Liver (tissue), 9 donors: ENCODE measurements around the gene SLC22A3. TPM values are rescaled to one million over a fixed set of nuclear protein-coding genes. Genes with fewer than 3 reads are reported as not detected.

ENCODE experiments used
- DNase-seq: peaks from one replicate; pipeline ENCODE4 v3.0.0-alpha.2; 2017; ENCODE audit warnings: low spot score
- H3K27ac ChIP-seq, 2 donors: one replicate each; pipeline ENCODE4 v1.7.0; 2013; ENCODE audit warnings: inconsistent platforms in 2 of 2, low read length in 2 of 2, control low read depth in 1 of 2, low read depth in 1 of 2, mild to moderate bottlenecking in 1 of 2
- H3K27me3 ChIP-seq, 4 donors: one replicate each; pipeline versions ENCODE4 v1.6.1 to v1.7.0; 2013; ENCODE audit warnings: low read length in 3 of 4, inconsistent platforms in 1 of 4, mild to moderate bottlenecking in 1 of 4, moderate library complexity in 1 of 4; ENCODE audit not compliant: control insufficient read depth in 4 of 4, insufficient read depth in 4 of 4
- H3K36me3 ChIP-seq, 4 donors: one replicate each; pipeline versions ENCODE4 v1.6.1 to v1.7.0; 2013; ENCODE audit warnings: low read length in 3 of 4, mild to moderate bottlenecking in 3 of 4, low read depth in 1 of 4, moderate library complexity in 1 of 4; ENCODE audit not compliant: control insufficient read depth in 4 of 4, insufficient read depth in 3 of 4
- H3K4me1 ChIP-seq, 4 donors: one replicate each; pipeline versions ENCODE4 v1.6.1 to v1.7.0; 2013; ENCODE audit warnings: low read length in 3 of 4, mild to moderate bottlenecking in 3 of 4, moderate library complexity in 1 of 4; ENCODE audit not compliant: control insufficient read depth in 4 of 4, insufficient read depth in 4 of 4
- H3K4me3 ChIP-seq, 3 donors: one replicate each; pipeline versions ENCODE4 v1.6.1 to v1.7.0; 2013; ENCODE audit warnings: low read length in 3 of 3, control low read depth in 1 of 3, low read depth in 1 of 3, mild to moderate bottlenecking in 1 of 3
- H3K9ac ChIP-seq, 2 donors: one replicate each; pipeline ENCODE4 v1.7.0; 2013; ENCODE audit warnings: low read length in 2 of 2, mild to moderate bottlenecking in 2 of 2, moderate library complexity in 2 of 2, control low read depth in 1 of 2, low read depth in 1 of 2
- H3K9me3 ChIP-seq, 4 donors: one replicate each; pipeline versions ENCODE4 v1.6.1 to v1.7.0; 2013; ENCODE audit warnings: low read length in 3 of 4; ENCODE audit not compliant: control insufficient read depth in 4 of 4
- ATF3 ChIP-seq: IDR thresholded peaks from 2 replicates; pipeline ENCODE4 v1.6.1; 2016; ENCODE audit warnings: antibody characterized with exemption
- CTCF ChIP-seq: fragments of 150-350 bp; IDR thresholded peaks from 2 replicates; pipeline ENCODE4 v1.5.1; 2017; ENCODE audit warnings: improper control_type of control experiment, low read depth, low read length; ENCODE audit not compliant: missing input control
- EGR1 ChIP-seq, 2 donors: IDR thresholded peaks; 2 replicates each; pipeline ENCODE4 v1.6.1; 2016 to 2018; ENCODE audit warnings: antibody characterized with exemption in 2 of 2, low read depth in 2 of 2
- FOXA1 ChIP-seq: IDR thresholded peaks from 2 replicates; pipeline ENCODE4 v1.6.1; 2016; ENCODE audit warnings: antibody characterized with exemption
- FOXA2 ChIP-seq: IDR thresholded peaks from 2 replicates; pipeline ENCODE4 v1.6.1; 2016; ENCODE audit warnings: antibody characterized with exemption
- GABPA ChIP-seq, 2 donors: IDR thresholded peaks in 1 of 2; conservative IDR thresholded peaks in 1 of 2; 2 replicates each; pipeline ENCODE4 v1.6.1; 2016; ENCODE audit warnings: antibody characterized with exemption in 2 of 2, mild to moderate bottlenecking in 1 of 2, moderate library complexity in 1 of 2
- HNF4A ChIP-seq, 2 donors: conservative IDR thresholded peaks; 2 replicates each; pipeline ENCODE4 v1.6.1; 2016; ENCODE audit warnings: antibody characterized with exemption in 2 of 2, mild to moderate bottlenecking in 2 of 2
- HNF4G ChIP-seq: IDR thresholded peaks from 2 replicates; pipeline ENCODE4 v1.6.1; 2016; ENCODE audit warnings: antibody characterized with exemption
- JUND ChIP-seq, 2 donors: IDR thresholded peaks; 2 replicates each; pipeline ENCODE4 v1.6.1; 2016; ENCODE audit warnings: antibody characterized with exemption in 2 of 2
- MAX ChIP-seq: IDR thresholded peaks from 2 replicates; pipeline ENCODE4 v1.6.1; 2016; ENCODE audit warnings: antibody characterized with exemption
- NR2F2 ChIP-seq: IDR thresholded peaks from 2 replicates; pipeline ENCODE4 v1.6.1; 2016; ENCODE audit warnings: antibody characterized with exemption
- RAD21 ChIP-seq, 2 donors: IDR thresholded peaks; 2 replicates each; pipeline ENCODE4 v1.6.1; 2016; ENCODE audit warnings: antibody characterized with exemption in 2 of 2, mild to moderate bottlenecking in 2 of 2
- REST ChIP-seq: IDR thresholded peaks from 2 replicates; pipeline ENCODE4 v1.6.1; 2016; ENCODE audit warnings: antibody characterized with exemption, mild to moderate bottlenecking
- RXRA ChIP-seq, 2 donors: IDR thresholded peaks; 2 replicates each; pipeline ENCODE4 v1.6.1; 2017 to 2018; ENCODE audit warnings: antibody characterized with exemption in 2 of 2, mild to moderate bottlenecking in 1 of 2
- SP1 ChIP-seq: IDR thresholded peaks from 2 replicates; pipeline ENCODE4 v1.6.1; 2018; ENCODE audit warnings: antibody characterized with exemption, mild to moderate bottlenecking
- TAF1 ChIP-seq: conservative IDR thresholded peaks from 2 replicates; pipeline ENCODE4 v1.6.1; 2016; ENCODE audit warnings: antibody characterized with exemption, mild to moderate bottlenecking
- YY1 ChIP-seq: IDR thresholded peaks from 2 replicates; pipeline ENCODE4 v1.6.1; 2016; ENCODE audit warnings: antibody characterized with exemption, mild to moderate bottlenecking
- ZBTB33 ChIP-seq: IDR thresholded peaks from 2 replicates; pipeline ENCODE4 v1.6.1; 2016; ENCODE audit warnings: antibody characterized with exemption
- WGBS: extraction: QIAGEN DNeasy Blood & Tissue Kit; methylation state at CpG from one replicate; pipeline ENCODE4 v1.1.7; 2013; 5-methylcytosine and 5-hydroxymethylcytosine counted together
- polyA plus RNA-seq, 2 donors: library from polyadenylated mRNA; stranded (reverse) in 1 of 2; unstranded in 1 of 2; fragments of 200-250 nt in 1 of 2; fragments of >200 nt in 1 of 2; fragmentation: Nextera tagmentation in 1 of 2; extraction: Ambion mirVana in 1 of 2; gene quantifications; one replicate each; pipeline versions ENCODE4 v1.2.1 to v1.2.3, GENCODE V29; 2013 to 2015
- total RNA-seq, 2 donors: library from RNA; depleted of rRNA; stranded (reverse); fragments of >200 nt; gene quantifications; one replicate each; pipeline ENCODE4 v1.2.3, GENCODE V29; 2014
- donor health status: healthy.
- donor health status: healthy.
- donor health status: healthy.
- donor health status: healthy.
- donor health status: healthy.

SLC22A3 gene
- total and polyA plus RNA-seq, 4 donors = 7.6 to 40.9 (median 19.4) TPM

- H3K27ac ChIP-seq = no peak overlapping the region
- TF ChIP-seq REST (no peak), FOXA2 (no peak), ZBTB33 (no peak), NR2F2 (no peak), CTCF (no peak), MAX (no peak), ATF3 (no peak), FOXA1 (no peak), RAD21 (IDR thresholded peaks at IDR 0.05) (no peak), HNF4G (no peak), GABPA (IDR thresholded peaks at IDR 0.05 in 1 of 2, conservative IDR thresholded peaks at IDR 0.05 in 1 of 2) (no peak), TAF1 (no peak), RXRA (IDR thresholded peaks at IDR 0.05) (no peak), SP1 (no peak), HNF4A (conservative IDR thresholded peaks at IDR 0.05) (no peak)
- H3K4me1 ChIP-seq = no peaks in the 10 kb centered on the region
- DNase-seq = no peak
- H3K9me3 ChIP-seq = no peaks in the 10 kb centered on the region
- H3K36me3 ChIP-seq = peaks cover 0 to 3% (median 0%) of the 10 kb centered on the region in 4 donors
- H3K27me3 ChIP-seq = no peaks in the 10 kb centered on the region
- WGBS = 85% methylated on average over 2 of the region's 2 CpGs
- no peak overlapping the region for H3K4me3 ChIP-seq
- H3K9ac ChIP-seq = no peak overlapping the region
These were observed 97.0 kb downstream of the SLC22A3 start for GRCh38 chr6:160445130-160445529.

GRCh38 chr6:160447350-160447749, 99.2 kb downstream of the SLC22A3 start:
- 96% methylated on average over 4 of the region's 4 CpGs for WGBS
- peaks cover 0 to 9% (median 6%) of the 10 kb centered on the region in 4 donors for H3K36me3 ChIP-seq
- no peak overlapping the region for H3K9ac ChIP-seq
- DNase-seq = no peak
- no peaks in the 10 kb centered on the region for H3K4me1 ChIP-seq
- no peak overlapping the region for H3K27ac ChIP-seq
- no peaks in the 10 kb centered on the region for H3K9me3 ChIP-seq
- no peaks in the 10 kb centered on the region for H3K27me3 ChIP-seq
- H3K4me3 ChIP-seq = no peak overlapping the region
- no peak for TF ChIP-seq TAF1
- no peak for TF ChIP-seq CTCF
- TF ChIP-seq JUND (IDR thresholded peaks at IDR 0.05) = no peak
- no peak for TF ChIP-seq ZBTB33
- TF ChIP-seq SP1 = no peak
- TF ChIP-seq MAX = no peak
- no peak for TF ChIP-seq NR2F2
- TF ChIP-seq HNF4A (conservative IDR thresholded peaks at IDR 0.05) = no peak
- TF ChIP-seq FOXA1 = no peak
- no peak for TF ChIP-seq FOXA2
- TF ChIP-seq GABPA (IDR thresholded peaks at IDR 0.05 in 1 of 2, conservative IDR thresholded peaks at IDR 0.05 in 1 of 2) = no peak
- TF ChIP-seq YY1 = no peak
- TF ChIP-seq ATF3 = no peak
- no peak for TF ChIP-seq EGR1 (IDR thresholded peaks at IDR 0.05; ENCODE audit: low read depth in 2 of 2)
- no peak for TF ChIP-seq HNF4G
